ENCODE measurements around the gene DCAKD.

- TF ChIP-seq MAX (IDR thresholded peaks at IDR 0.05) = no peak
- no peak for TF ChIP-seq CTCF (IDR thresholded peaks at IDR 0.05 in 2 of 3, conservative IDR thresholded peaks at IDR 0.05 in 1 of 3; ENCODE audit: borderline replicate concordance in 1 of 3, insufficient read depth in 1 of 3, low read depth in 2 of 3, low read length in 2 of 3)
- no peak for TF ChIP-seq POLR2A (IDR thresholded peaks at IDR 0.05; ENCODE audit: borderline replicate concordance, extremely low read depth, insufficient read depth, insufficient read length)
- TF ChIP-seq ATF3 (IDR thresholded peaks at IDR 0.05) = no peak
- no peak for TF ChIP-seq EZH2phosphoT487 (IDR thresholded peaks at IDR 0.05; ENCODE audit: borderline replicate concordance)
- no peak for TF ChIP-seq POLR2AphosphoS5 (IDR thresholded peaks at IDR 0.05; ENCODE audit: low read depth, low read length)
- TF ChIP-seq REST (IDR thresholded peaks at IDR 0.05; ENCODE audit: low read depth) = no peak
- TF ChIP-seq CBX3 (IDR thresholded peaks at IDR 0.05; ENCODE audit: low read depth) = no peak
- TF ChIP-seq YY1 (IDR thresholded peaks at IDR 0.05; ENCODE audit: extremely low read depth, insufficient replicate concordance, low read depth, low read length) = no peak
- no peak for TF ChIP-seq EZH2 (IDR thresholded peaks at IDR 0.05)
- TF ChIP-seq RAD21 (IDR thresholded peaks at IDR 0.05; ENCODE audit: low read depth) = no peak
- no peak for TF ChIP-seq JUND (IDR thresholded peaks at IDR 0.05)
- no peak for TF ChIP-seq ZNF274 (IDR thresholded peaks at IDR 0.05; ENCODE audit: low read depth, low read length)
Observed at GRCh38 chr17:45090711-45091110, 39.3 kb upstream of the DCAKD start.
